SJCRH30 (cell line): Measurements from ENCODE around the gene FAT1. TPM values are rescaled to one million over a fixed set of nuclear protein-coding genes. Genes with fewer than 3 reads are reported as not detected.

Experiments used
- DNase-seq, 2 experiments: peaks; one replicate each; pipeline ENCODE4 v3.0.0-alpha.2; 2015 to 2020
- H3K27ac ChIP-seq: fragments of 250-450 bp; sonication (Bioruptor Pico); 2 replicates; pipeline ENCODE4 v1.5.1; 2020; ENCODE audit warnings: mild to moderate bottlenecking, moderate library complexity
- H3K27me3 ChIP-seq: fragments of 250-450 bp; sonication (Bioruptor Pico); 2 replicates; pipeline ENCODE4 v1.5.1; 2020; ENCODE audit warnings: mild to moderate bottlenecking, moderate library complexity
- H3K36me3 ChIP-seq: fragments of 250-450 bp; sonication (Bioruptor Pico); 2 replicates; pipeline ENCODE4 v1.5.1; 2020; ENCODE audit warnings: mild to moderate bottlenecking, moderate library complexity
- H3K4me1 ChIP-seq: fragments of 250-450 bp; sonication (Bioruptor Pico); 2 replicates; pipeline ENCODE4 v1.5.1; 2020; ENCODE audit warnings: mild to moderate bottlenecking, moderate library complexity
- H3K4me3 ChIP-seq: fragments of 250-450 bp; sonication (Bioruptor Pico); 2 replicates; pipeline ENCODE4 v1.5.1; 2020; ENCODE audit warnings: mild to moderate bottlenecking, moderate library complexity
- H3K9me3 ChIP-seq: fragments of 250-450 bp; sonication (Bioruptor Pico); replicated peaks from 2 replicates; pipeline ENCODE4 v1.5.1; 2020; ENCODE audit warnings: mild to moderate bottlenecking, moderate library complexity
- total RNA-seq: library from RNA; depleted of rRNA; stranded (reverse); fragments of >200 nt; shearing (Covaris generic); gene quantifications from 2 replicates; pipeline ENCODE4 v1.2.3, GENCODE V29; 2014

FAT1 gene
- total RNA-seq, 1 experiment from 2014 or later = 154 TPM

GRCh38 chr4:186650401-186651180 lies 73.1 kb downstream of the FAT1 start:
- no peak for DNase-seq
- Histone ChIP-seq H3K9me3 (no peaks in the 10 kb centered on the region), H3K27ac (no peak overlapping the region), H3K36me3 (no peaks in the 10 kb centered on the region), H3K4me1 (peaks cover 8% of the 10 kb centered on the region), H3K4me3 (no peak overlapping the region), H3K27me3 (no peaks in the 10 kb centered on the region)

GRCh38 chr4:186647821-186648220 lies 75.8 kb downstream of the FAT1 start:
- no peaks in the 10 kb centered on the region for H3K36me3 ChIP-seq
- H3K27ac ChIP-seq = no peak overlapping the region
- H3K9me3 ChIP-seq = no peaks in the 10 kb centered on the region
- peaks cover 4% of the 10 kb centered on the region; the same call in 1 of the 2 replicates for H3K4me1 ChIP-seq
- no peak for DNase-seq
- no peaks in the 10 kb centered on the region for H3K27me3 ChIP-seq
- H3K4me3 ChIP-seq = no peak overlapping the region

- H3K27ac ChIP-seq = no peak overlapping the region
- DNase-seq = no peak
- no peaks in the 10 kb centered on the region for H3K36me3 ChIP-seq
- no peak overlapping the region for H3K4me3 ChIP-seq
- no peaks in the 10 kb centered on the region for H3K9me3 ChIP-seq
- H3K4me1 ChIP-seq = no peaks in the 10 kb centered on the region
- H3K27me3 ChIP-seq = no peaks in the 10 kb centered on the region
Measured at GRCh38 chr4:186644737-186645261, 78.9 kb downstream of the FAT1 start.

- no peaks in the 10 kb centered on the region for H3K27me3 ChIP-seq
- H3K27ac ChIP-seq = no peak overlapping the region
- H3K4me1 ChIP-seq = no peaks in the 10 kb centered on the region
- H3K9me3 ChIP-seq = no peaks in the 10 kb centered on the region
- DNase-seq = no peak
- no peak overlapping the region for H3K4me3 ChIP-seq
- H3K36me3 ChIP-seq = no peaks in the 10 kb centered on the region
Measured at GRCh38 chr4:186644311-186644638, 79.4 kb downstream of the FAT1 start.

GRCh38 chr4:186643501-186644310 lies 80.0 kb downstream of the FAT1 start:
- DNase-seq = no peak
- H3K27ac ChIP-seq = no peak overlapping the region

GRCh38 chr4:186642998-186643397 lies 80.7 kb downstream of the FAT1 start:
- H3K27me3 ChIP-seq = no peaks in the 10 kb centered on the region
- H3K4me3 ChIP-seq = no peak overlapping the region
- no peaks in the 10 kb centered on the region for H3K4me1 ChIP-seq
- no peak for DNase-seq
- H3K36me3 ChIP-seq = no peaks in the 10 kb centered on the region
- H3K27ac ChIP-seq = no peak overlapping the region
- no peaks in the 10 kb centered on the region for H3K9me3 ChIP-seq

More at GRCh38 chr4:186643501-186644310, 80.0 kb downstream of the FAT1 start:
- no peak overlapping the region for H3K4me3 ChIP-seq
- H3K36me3 ChIP-seq = no peaks in the 10 kb centered on the region
- H3K4me1 ChIP-seq = no peaks in the 10 kb centered on the region
- no peaks in the 10 kb centered on the region for H3K9me3 ChIP-seq
- no peaks in the 10 kb centered on the region for H3K27me3 ChIP-seq

- Histone ChIP-seq H3K4me1 (no peaks in the 10 kb centered on the region), H3K27me3 (no peaks in the 10 kb centered on the region), H3K4me3 (no peak overlapping the region), H3K9me3 (no peaks in the 10 kb centered on the region), H3K36me3 (no peaks in the 10 kb centered on the region), H3K27ac (no peak overlapping the region)
- DNase-seq = no peak
Measured at GRCh38 chr4:186642530-186642929, 81.1 kb downstream of the FAT1 start.

GRCh38 chr4:186634591-186635128 lies 89.0 kb downstream of the FAT1 start:
- DNase-seq = no peak
- Histone ChIP-seq H3K9me3 (no peaks in the 10 kb centered on the region), H3K4me3 (no peak overlapping the region), H3K27ac (no peak overlapping the region), H3K4me1 (no peaks in the 10 kb centered on the region), H3K27me3 (no peaks in the 10 kb centered on the region), H3K36me3 (peaks cover 15% of the 10 kb centered on the region)

GRCh38 chr4:186633844-186634243 lies 89.8 kb downstream of the FAT1 start:
- Histone ChIP-seq H3K27me3 (no peaks in the 10 kb centered on the region), H3K36me3 (peaks cover 15% of the 10 kb centered on the region), H3K4me3 (no peak overlapping the region), H3K4me1 (no peaks in the 10 kb centered on the region), H3K27ac (no peak overlapping the region), H3K9me3 (no peaks in the 10 kb centered on the region)
- DNase-seq = no peak

- Histone ChIP-seq H3K9me3 (no peaks in the 10 kb centered on the region), H3K27ac (no peak overlapping the region), H3K27me3 (no peaks in the 10 kb centered on the region), H3K4me3 (no peak overlapping the region), H3K4me1 (peaks cover 4% of the 10 kb centered on the region; the same call in 1 of the 2 replicates), H3K36me3 (peaks cover 23% of the 10 kb centered on the region)
- no peak for DNase-seq
Measured at GRCh38 chr4:186630128-186630527, 93.5 kb downstream of the FAT1 start.

- no peaks in the 10 kb centered on the region for H3K27me3 ChIP-seq
- no peak overlapping the region for H3K27ac ChIP-seq
- no peaks in the 10 kb centered on the region for H3K9me3 ChIP-seq
- no peak overlapping the region for H3K4me3 ChIP-seq
- peaks cover 6% of the 10 kb centered on the region; the same call in 1 of the 2 replicates for H3K4me1 ChIP-seq
- peaks cover 21% of the 10 kb centered on the region for H3K36me3 ChIP-seq
- no peak for DNase-seq
Measured at GRCh38 chr4:186628058-186628711, 95.5 kb downstream of the FAT1 start.

- Histone ChIP-seq H3K27me3 (no peaks in the 10 kb centered on the region), H3K36me3 (peaks cover 14% of the 10 kb centered on the region), H3K9me3 (no peaks in the 10 kb centered on the region), H3K27ac (no peak overlapping the region), H3K4me3 (no peak overlapping the region), H3K4me1 (peaks cover 6% of the 10 kb centered on the region; the same call in 1 of the 2 replicates)
- DNase-seq = no peak
Measured at GRCh38 chr4:186627226-186627865, 96.3 kb downstream of the FAT1 start.

- Histone ChIP-seq H3K36me3 (peaks cover 25% of the 10 kb centered on the region), H3K9me3 (no peaks in the 10 kb centered on the region), H3K4me1 (peaks cover 6% of the 10 kb centered on the region; the same call in 1 of the 2 replicates), H3K4me3 (no peak overlapping the region), H3K27me3 (no peaks in the 10 kb centered on the region), H3K27ac (no peak overlapping the region)
- no peak for DNase-seq
Measured at GRCh38 chr4:186624951-186625350, 98.7 kb downstream of the FAT1 start.

GRCh38 chr4:186623546-186623945 lies 100.1 kb downstream of the FAT1 start:
- no peaks in the 10 kb centered on the region for H3K27me3 ChIP-seq
- peaks cover 6% of the 10 kb centered on the region; the same call in 1 of the 2 replicates for H3K4me1 ChIP-seq
- H3K36me3 ChIP-seq = peaks cover 33% of the 10 kb centered on the region
- no peaks in the 10 kb centered on the region for H3K9me3 ChIP-seq
- no peak for DNase-seq
- H3K4me3 ChIP-seq = no peak overlapping the region
- H3K27ac ChIP-seq = no peak overlapping the region
